Measurements from ENCODE around the gene SIRT2. TPM values are rescaled to one million over a fixed set of nuclear protein-coding genes. Genes with fewer than 3 reads are reported as not detected.

Gene SIRT2
- total and polyA plus RNA-seq, 2 of the 8 experiments (the other 6 are each of a cell fraction or from before 2014, with no cell fraction given) = 6.5 to 10.0 TPM

DNA sequence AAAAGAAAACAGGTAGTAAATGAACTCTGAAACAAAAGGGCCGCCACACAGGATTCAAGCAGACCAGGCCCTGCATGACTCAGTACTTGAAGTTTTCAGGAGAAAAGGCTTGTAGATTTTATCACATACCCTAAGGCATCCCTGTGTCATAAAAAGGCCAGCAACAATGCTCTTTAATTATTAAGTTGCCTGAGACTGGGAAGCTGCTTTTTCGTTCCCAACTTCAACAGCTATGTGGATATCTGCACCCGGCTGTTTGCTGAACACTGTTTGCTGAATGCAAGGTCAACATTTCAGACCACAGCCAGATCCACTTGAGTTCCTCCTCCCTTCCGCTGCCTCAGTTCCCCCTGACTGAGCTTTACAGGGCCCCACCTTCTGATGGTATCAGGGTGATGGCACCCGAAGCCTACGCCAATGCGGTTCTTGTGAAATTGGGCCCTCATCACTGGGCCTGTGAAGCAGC, 61.7 kb downstream of the SIRT2 start:
- POLR2A ChIA-PET (ENCODE audit: partially characterized antibody) = interaction anchor here (0.6 to 14.2 kb wide), 21 partner anchors 8 to 504 kb away, joined by 3 to 376 read pairs (median 3); partner anchors contain the start of genes CCER2, HNRNPL, MRPS12 and NFKBIB
- no peaks in the 10 kb centered on the region for H3K23me2 ChIP-seq (ENCODE audit: low read depth, low read length)
- CTCF ChIA-PET (ENCODE audit: partially characterized antibody) = interaction anchor here (1.2 to 1.5 kb wide), 4 partner anchors 9 to 92 kb away, joined by 3 to 4 read pairs (median 3); partner anchors contain the start of genes MRPS12 and SARS2
- no peak for DNase-seq (ENCODE audit: low read depth in 1 of 2, low spot score in 2 of 2)
- FAIRE-seq = no peak
- WGBS, 2 experiments (ENCODE audit: extremely low coverage in 1 of 2, insufficient coverage in 1 of 2, insufficient read length in 1 of 2, insufficient replicate concordance in 2 of 2, low coverage in 1 of 2, low lambda C conversion rate in 2 of 2, missing lambda C conversion rate in 1 of 2) = 89% methylated on average over 7 of the region's 7 CpGs; no CpG with 5 or more reads in 1 of the 2 experiments
- no peak overlapping the region for H2BK12ac ChIP-seq (ENCODE audit: low read depth, low read length)
- peaks cover 22 to 34% of the 10 kb centered on the region in 2 experiments for H4K20me1 ChIP-seq (replicated peaks in 1 of 2; ENCODE audit: control insufficient read depth in 1 of 2, insufficient read depth in 2 of 2, low read length in 2 of 2)
- H2AK5ac ChIP-seq (ENCODE audit: low read depth, low read length) = no peak overlapping the region
- H3K79me2 ChIP-seq (ENCODE audit: control insufficient read depth in 1 of 2, insufficient read depth in 2 of 2, low read length in 2 of 2) = peaks cover 0 to 15% of the 10 kb centered on the region in 2 experiments; a peak in 2 of 4 replicates
- peaks cover 3% of the 10 kb centered on the region; the same call in 1 of the 2 replicates for H3K79me1 ChIP-seq (ENCODE audit: low read depth, low read length)
- H4K91ac ChIP-seq (replicated peaks; ENCODE audit: insufficient read length, low read length) = no peak overlapping the region
- H3K27ac ChIP-seq (ENCODE audit: low read depth, low read length) = no peak overlapping the region
- H3K4me1 ChIP-seq (replicated peaks in 1 of 4; ENCODE audit: control insufficient read depth in 3 of 4, insufficient read depth in 4 of 4, low read length in 3 of 4) = no peaks in the 10 kb centered on the region
- no peak overlapping the region for H2BK20ac ChIP-seq (ENCODE audit: low read length)
- H2AFZ ChIP-seq (ENCODE audit: low read length) = no peak overlapping the region
- H2BK120ac ChIP-seq (replicated peaks; ENCODE audit: low read depth, low read length) = no peak overlapping the region
- no peak overlapping the region for H3K18ac ChIP-seq (ENCODE audit: extremely low read depth, low read length)
- H2BK15ac ChIP-seq (ENCODE audit: low read length) = no peak overlapping the region
- H3K23ac ChIP-seq (ENCODE audit: insufficient read length) = no peak overlapping the region
- peaks cover 61 to 74% (median 68%) of the 10 kb centered on the region in 4 experiments for H3K36me3 ChIP-seq (ENCODE audit: control insufficient read depth in 2 of 4, insufficient read depth in 4 of 4, low read length in 3 of 4)
- H3K9ac ChIP-seq (replicated peaks in 1 of 4; ENCODE audit: extremely low read depth in 1 of 4, low read depth in 3 of 4, low read length in 3 of 4) = no peak overlapping the region; a peak in 1 of 7 replicates
- H4K5ac ChIP-seq (ENCODE audit: insufficient read length, low read depth, low read length) = no peak overlapping the region
- H3K9me3 ChIP-seq (ENCODE audit: insufficient read depth in 2 of 2, low read depth in 1 of 2, low read length in 1 of 2) = no peaks in the 10 kb centered on the region
- no peaks in the 10 kb centered on the region for H3K27me3 ChIP-seq (replicated peaks in 1 of 4; ENCODE audit: control insufficient read depth in 3 of 4, extremely low read depth in 1 of 4, insufficient read depth in 3 of 4, low read length in 3 of 4)
- no peak overlapping the region for H2BK5ac ChIP-seq (ENCODE audit: low read depth, low read length)
- H3K4ac ChIP-seq (replicated peaks; ENCODE audit: insufficient read length, low read depth, low read length) = no peak overlapping the region
- H3K4me3 ChIP-seq (ENCODE audit: extremely low read depth in 1 of 4, insufficient read depth in 2 of 4, low read depth in 3 of 4, low read length in 4 of 4) = no peak overlapping the region
- H3K4me2 ChIP-seq (ENCODE audit: insufficient read depth in 1 of 2, low read depth in 2 of 2, low read length in 2 of 2) = no peak overlapping the region
- H3K14ac ChIP-seq (ENCODE audit: insufficient read length) = no peak overlapping the region
- no peak overlapping the region for H4K8ac ChIP-seq (ENCODE audit: extremely low read depth, insufficient read depth, low read length)
- no peak overlapping the region for H3K56ac ChIP-seq (replicated peaks; ENCODE audit: insufficient read length, low read depth, low read length)
- TF ChIP-seq RBBP5 (IDR thresholded peaks at IDR 0.05; ENCODE audit: borderline replicate concordance, low read depth, low read length) (no peak), EZH2 (IDR thresholded peaks at IDR 0.05; ENCODE audit: low read depth, low read length, severe bottlenecking) (no peak), CHD1 (IDR thresholded peaks at IDR 0.05; ENCODE audit: low read depth, low read length) (no peak), RNF2 (IDR thresholded peaks at IDR 0.05; ENCODE audit: borderline replicate concordance, low read depth, low read length, missing control alignments, poor library complexity, severe bottlenecking) (no peak), YY1 (IDR thresholded peaks at IDR 0.05; ENCODE audit: low read depth, low read length) (no peak), KDM4A (IDR thresholded peaks at IDR 0.05; ENCODE audit: low read depth, low read length, severe bottlenecking) (no peak), NRF1 (IDR thresholded peaks at IDR 0.05; ENCODE audit: low read depth, low read length) (no peak), TCF12 (IDR thresholded peaks at IDR 0.05; ENCODE audit: low read depth, low read length) (no peak), SRF (IDR thresholded peaks at IDR 0.05; ENCODE audit: low read depth, low read length) (no peak), CTBP2 (IDR thresholded peaks at IDR 0.05; ENCODE audit: borderline replicate concordance, insufficient read depth, insufficient read length, low read length) (no peak)
- TF ChIP-seq, protein P1, sequence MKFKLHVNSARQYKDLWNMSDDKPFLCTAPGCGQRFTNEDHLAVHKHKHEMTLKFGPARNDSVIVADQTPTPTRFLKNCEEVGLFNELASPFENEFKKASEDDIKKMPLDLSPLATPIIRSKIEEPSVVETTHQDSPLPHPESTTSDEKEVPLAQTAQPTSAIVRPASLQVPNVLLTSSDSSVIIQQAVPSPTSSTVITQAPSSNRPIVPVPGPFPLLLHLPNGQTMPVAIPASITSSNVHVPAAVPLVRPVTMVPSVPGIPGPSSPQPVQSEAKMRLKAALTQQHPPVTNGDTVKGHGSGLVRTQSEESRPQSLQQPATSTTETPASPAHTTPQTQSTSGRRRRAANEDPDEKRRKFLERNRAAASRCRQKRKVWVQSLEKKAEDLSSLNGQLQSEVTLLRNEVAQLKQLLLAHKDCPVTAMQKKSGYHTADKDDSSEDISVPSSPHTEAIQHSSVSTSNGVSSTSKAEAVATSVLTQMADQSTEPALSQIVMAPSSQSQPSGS (IDR thresholded peaks at IDR 0.05; ENCODE audit: low read length) = no peak

Data from H1 (cell line).